B cell (primary cell): ENCODE measurements around the gene TMEM250. TPM values are rescaled to one million over a fixed set of nuclear protein-coding genes. Genes with fewer than 3 reads are reported as not detected.

Experiments
- ATAC-seq: fragments of 200-7000 bp; cut with Tn5 transposase; one replicate; pipeline ENCODE4 v1.10.0; 2021; ENCODE audit warnings: low read depth, mild to moderate bottlenecking, moderate number of reproducible peaks, moderate library complexity
- CTCF ChIA-PET: fragments of 350-600 bp; sonication (Branson Sonifier 250); formaldehyde crosslinking; loops from one replicate; lab custom pipeline; 2021; ENCODE audit warnings: antibody characterized with exemption, inconsistent platforms; lab: Charles Lee
- POLR2A ChIA-PET: fragments of 350-600 bp; sonication (Branson Sonifier 250); formaldehyde crosslinking; loops from one replicate; lab custom pipeline; 2021; ENCODE audit warnings: antibody characterized with exemption; lab: Charles Lee
- DNase-seq: peaks from one replicate; pipeline ENCODE4 v3.0.0; 2013
- H2AFZ ChIP-seq: 2 replicates; pipeline ENCODE4 v1.6.1; 2012; ENCODE audit warnings: mild to moderate bottlenecking, low read depth, low read length; ENCODE audit not compliant: insufficient read depth, poor library complexity, severe bottlenecking
- H3K27ac ChIP-seq, 2 donors: 1 replicate in 1 of 2; 2 replicates in 1 of 2; pipeline ENCODE4 v1.5.1; 2012 to 2013; ENCODE audit warnings: low read length in 2 of 2, mild to moderate bottlenecking in 2 of 2, moderate library complexity in 1 of 2
- H3K27me3 ChIP-seq, 4 experiments: fragments of 200-600 bp in 1 of 4; sonication (generic) in 1 of 4; replicated peaks in 1 of 4; 1 replicate in 2 of 4; 2 replicates in 2 of 4; pipeline versions ENCODE4 v1.6.1 to v1.7.0; 2013 to 2016; ENCODE audit warnings: low read length in 3 of 4, mild to moderate bottlenecking in 2 of 4, mixed read lengths in 1 of 4, moderate library complexity in 1 of 4; ENCODE audit not compliant: insufficient read depth in 4 of 4, control insufficient read depth in 3 of 4; ENCODE audit errors: control extremely low read depth in 1 of 4
- H3K36me3 ChIP-seq, 2 experiments: replicated peaks in 1 of 2; 1 replicate in 1 of 2; 2 replicates in 1 of 2; pipeline versions ENCODE4 v1.6.1 to v1.7.1; 2013; ENCODE audit warnings: low read length in 1 of 2; ENCODE audit not compliant: insufficient read depth in 2 of 2, control insufficient read depth in 1 of 2; ENCODE audit errors: control extremely low read depth in 1 of 2, extremely low read depth in 1 of 2
- H3K4me1 ChIP-seq, 2 donors: fragments of 200-600 bp in 1 of 2; sonication (generic) in 1 of 2; 1 replicate in 1 of 2; 2 replicates in 1 of 2; pipeline versions ENCODE4 v1.5.1 to v1.6.1; 2013 to 2017; ENCODE audit warnings: low read length in 2 of 2; ENCODE audit not compliant: control insufficient read depth in 2 of 2, insufficient read depth in 2 of 2
- H3K4me2 ChIP-seq: replicated peaks from 2 replicates; pipeline ENCODE3; 2012; ENCODE audit warnings: mild to moderate bottlenecking, low read depth, low read length; ENCODE audit not compliant: poor library complexity, severe bottlenecking
- H3K4me3 ChIP-seq, 5 experiments: fragments of 200-600 bp in 1 of 5; sonication (generic) in 1 of 5; 1 replicate in 3 of 5; 2 replicates in 2 of 5; pipeline versions ENCODE4 v1.5.1 to v1.7.0; 2011 to 2016; ENCODE audit warnings: low read length in 4 of 5, mild to moderate bottlenecking in 4 of 5, low read depth in 2 of 5, control low read depth in 1 of 5, moderate library complexity in 1 of 5; ENCODE audit not compliant: insufficient read depth in 1 of 5; ENCODE audit errors: control extremely low read depth in 1 of 5, extremely low read depth in 1 of 5
- H3K79me2 ChIP-seq: fragments of 200-600 bp; sonication (generic); one replicate; pipeline ENCODE4 v1.6.0; 2016; ENCODE audit warnings: low read length; ENCODE audit not compliant: control insufficient read depth, insufficient read depth
- H3K9ac ChIP-seq: fragments of 200-600 bp; sonication (generic); 2 replicates; pipeline ENCODE4 v1.6.1; 2017; ENCODE audit warnings: mild to moderate bottlenecking, low read length, moderate library complexity
- H3K9me3 ChIP-seq, 3 donors: one replicate each; pipeline versions ENCODE4 v1.6.1 to v1.7.1; 2013; ENCODE audit warnings: low read length in 2 of 3; ENCODE audit not compliant: control insufficient read depth in 2 of 3, insufficient read depth in 1 of 3; ENCODE audit errors: control extremely low read depth in 1 of 3
- H4K20me1 ChIP-seq: 2 replicates; pipeline ENCODE4 v1.6.0; 2012; ENCODE audit warnings: mild to moderate bottlenecking, low read length; ENCODE audit not compliant: insufficient read depth, control insufficient read depth, poor library complexity, severe bottlenecking
- H3K27ac Mint-ChIP-seq: one replicate; pipeline ENCODE4 v1.8.0; 2021; ENCODE audit warnings: mixed read lengths
- H3K27me3 Mint-ChIP-seq: one replicate; pipeline ENCODE4 v1.8.0; 2021; ENCODE audit warnings: mixed read lengths
- H3K4me1 Mint-ChIP-seq: one replicate; pipeline ENCODE4 v1.8.0; 2021; ENCODE audit warnings: mixed read lengths
- H3K4me3 Mint-ChIP-seq: one replicate; pipeline ENCODE4 v1.8.0; 2021; ENCODE audit warnings: mixed read lengths
- H3K9me3 Mint-ChIP-seq: one replicate; pipeline ENCODE4 v1.8.0; 2022; ENCODE audit warnings: mixed read lengths; ENCODE audit not compliant: insufficient read depth
- EZH2 ChIP-seq: IDR thresholded peaks from 2 replicates; pipeline ENCODE4 v1.6.1; 2012; ENCODE audit warnings: borderline replicate concordance, low read depth, mild to moderate bottlenecking, moderate library complexity, low read length; ENCODE audit not compliant: insufficient read depth, poor library complexity, severe bottlenecking
- WGBS: methylation state at CpG from one replicate; pipeline ENCODE4 v1.1.5; 2013; ENCODE audit warnings: missing lambda C conversion rate; ENCODE audit not compliant: insufficient coverage; 5-methylcytosine and 5-hydroxymethylcytosine counted together
- intact Hi-C: fragments of 100-400 bp; cut with micrococcal nuclease; formaldehyde crosslinking; loops from one replicate; pipeline ENCODE4 v1.10.0; 2022
- polyA plus RNA-seq: library from polyadenylated mRNA; depleted of rRNA; stranded (reverse); fragments of >200 nt; gene quantifications from 2 replicates; pipeline ENCODE4 v1.2.3, GENCODE V29; 2012
- total RNA-seq, 2 donors: library from RNA; stranded (reverse); fragments of 120-200 nt in 1 of 2; gene quantifications; 1 replicate in 1 of 2; 2 replicates in 1 of 2; pipeline versions ENCODE4 v1.2.3 to v1.2.4, GENCODE V29; 2013 to 2022
- TF ChIP-seq, protein P1 (sequence below): fragments of 200-600 bp; IDR thresholded peaks from one replicate; pipeline ENCODE4 v1.8.0; 2022; ENCODE audit warnings: antibody characterized with exemption, mild to moderate bottlenecking

The TMEM250 gene
- total and polyA plus RNA-seq, 2 donors (not counting 1 experiment from before 2014, with no cell fraction given), result 11.1 to 29.6 TPM

DNA sequence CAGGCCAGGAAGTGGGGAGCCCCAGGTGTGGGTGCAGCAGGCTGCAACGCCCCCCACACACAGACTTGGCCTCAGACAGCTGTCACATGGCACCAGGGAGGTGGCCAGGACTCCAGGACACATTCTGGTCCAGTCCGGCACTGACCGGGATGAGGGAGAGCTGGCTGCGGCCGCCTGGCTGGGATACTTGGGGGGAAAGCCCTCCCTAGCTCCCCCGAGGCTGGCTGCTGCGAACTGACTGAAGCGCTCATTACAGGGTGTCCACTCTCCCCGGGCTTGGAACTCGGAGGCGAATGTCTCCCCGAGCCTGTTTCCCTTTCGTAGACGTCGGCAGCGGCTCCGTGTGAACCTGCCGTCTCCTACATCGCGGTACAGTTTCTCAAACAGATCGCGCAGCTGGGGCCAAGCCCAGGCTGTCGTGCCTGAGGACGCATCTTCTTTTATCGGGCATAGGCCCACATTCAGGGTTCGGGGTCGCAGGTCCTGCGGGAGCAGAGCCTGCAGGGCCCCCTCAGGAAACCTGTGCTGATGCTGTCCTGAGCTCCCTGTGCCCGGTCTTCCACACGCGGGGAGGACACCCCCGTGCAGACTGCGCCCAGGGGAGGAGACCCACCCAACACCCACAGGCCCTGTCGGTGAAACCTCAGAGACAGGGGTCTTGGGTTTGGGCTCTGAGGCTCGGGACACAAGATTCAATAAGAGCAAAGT lies 43.4 kb downstream of the TMEM250 start:
- Histone ChIP-seq H3K27me3 (peaks cover 0 to 13% (median 0%) of the 10 kb centered on the region in 4 experiments), H3K9me3 (no peaks in the 10 kb centered on the region), H3K4me2 (peak overlapping the region; percentile 53), H2AFZ (peak overlapping the region; percentile 54), H3K27ac (no peak overlapping the region), H3K9ac (no peak overlapping the region), H3K36me3 (no peaks in the 10 kb centered on the region), H3K4me3 (no peak overlapping the region), H4K20me1 (no peaks in the 10 kb centered on the region), H3K79me2 (no peaks in the 10 kb centered on the region), H3K4me1 (peaks cover 10 to 15% of the 10 kb centered on the region in 2 donors)
- no peak overlapping the region for H3K27ac Mint-ChIP-seq
- DNase-seq (no peak), ATAC-seq (no peak)
- 72% methylated on average over 34 of the region's 35 CpGs for WGBS
- H3K4me3 Mint-ChIP-seq, result peak overlapping the region; percentile 66
- ChIA-PET POLR2A (no interaction called here), CTCF (no interaction called here)
- H3K27me3 Mint-ChIP-seq, result peaks cover 9% of the 10 kb centered on the region
- H3K4me1 Mint-ChIP-seq, result peaks cover 12% of the 10 kb centered on the region
- TF ChIP-seq, protein P1, sequence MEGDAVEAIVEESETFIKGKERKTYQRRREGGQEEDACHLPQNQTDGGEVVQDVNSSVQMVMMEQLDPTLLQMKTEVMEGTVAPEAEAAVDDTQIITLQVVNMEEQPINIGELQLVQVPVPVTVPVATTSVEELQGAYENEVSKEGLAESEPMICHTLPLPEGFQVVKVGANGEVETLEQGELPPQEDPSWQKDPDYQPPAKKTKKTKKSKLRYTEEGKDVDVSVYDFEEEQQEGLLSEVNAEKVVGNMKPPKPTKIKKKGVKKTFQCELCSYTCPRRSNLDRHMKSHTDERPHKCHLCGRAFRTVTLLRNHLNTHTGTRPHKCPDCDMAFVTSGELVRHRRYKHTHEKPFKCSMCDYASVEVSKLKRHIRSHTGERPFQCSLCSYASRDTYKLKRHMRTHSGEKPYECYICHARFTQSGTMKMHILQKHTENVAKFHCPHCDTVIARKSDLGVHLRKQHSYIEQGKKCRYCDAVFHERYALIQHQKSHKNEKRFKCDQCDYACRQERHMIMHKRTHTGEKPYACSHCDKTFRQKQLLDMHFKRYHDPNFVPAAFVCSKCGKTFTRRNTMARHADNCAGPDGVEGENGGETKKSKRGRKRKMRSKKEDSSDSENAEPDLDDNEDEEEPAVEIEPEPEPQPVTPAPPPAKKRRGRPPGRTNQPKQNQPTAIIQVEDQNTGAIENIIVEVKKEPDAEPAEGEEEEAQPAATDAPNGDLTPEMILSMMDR, result no peak
- TF ChIP-seq EZH2, result no peak
- intact Hi-C loops, result no loop called here
- H3K9me3 Mint-ChIP-seq, result no peaks in the 10 kb centered on the region

DNA sequence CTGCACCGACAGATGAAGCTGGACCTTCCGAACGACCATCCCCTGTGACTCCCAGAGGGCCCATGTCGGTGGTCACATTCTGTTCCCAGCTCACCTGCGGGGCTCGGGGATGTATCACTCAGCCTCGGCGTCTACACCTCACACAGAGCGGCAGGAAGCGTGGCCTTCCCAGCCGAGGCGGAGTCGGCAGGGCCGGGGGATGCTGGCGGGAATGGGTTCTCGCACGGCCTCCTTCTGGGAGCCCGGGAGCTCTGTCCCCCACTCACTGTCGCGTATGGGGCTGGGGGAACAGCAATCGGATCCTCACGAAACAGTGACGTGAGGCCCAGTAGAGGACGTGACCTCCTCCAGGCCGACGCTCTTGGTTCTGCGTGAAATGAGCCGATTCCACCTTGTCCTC lies 44.0 kb downstream of the TMEM250 start:
- Histone ChIP-seq H3K79me2 (no peaks in the 10 kb centered on the region), H3K4me2 (no peak overlapping the region), H3K9ac (no peak overlapping the region), H3K9me3 (no peaks in the 10 kb centered on the region), H3K4me1 (peaks cover 10 to 15% of the 10 kb centered on the region in 2 donors), H2AFZ (no peak overlapping the region), H4K20me1 (no peaks in the 10 kb centered on the region), H3K36me3 (no peaks in the 10 kb centered on the region), H3K4me3 (no peak overlapping the region), H3K27ac (no peak overlapping the region), H3K27me3 (peaks cover 0 to 13% (median 0%) of the 10 kb centered on the region in 4 experiments)
- no peak for TF ChIP-seq EZH2
- TF ChIP-seq, protein P1, result no peak
- ATAC-seq (no peak), DNase-seq (no peak)
- H3K9me3 Mint-ChIP-seq, result no peaks in the 10 kb centered on the region
- ChIA-PET CTCF (no interaction called here), POLR2A (no interaction called here)
- no peak overlapping the region for H3K4me3 Mint-ChIP-seq
- intact Hi-C loops, result no loop called here
- peaks cover 12% of the 10 kb centered on the region for H3K4me1 Mint-ChIP-seq
- H3K27me3 Mint-ChIP-seq, result peaks cover 13% of the 10 kb centered on the region
- H3K27ac Mint-ChIP-seq, result no peak overlapping the region
- 97% methylated on average over 28 of the region's 28 CpGs for WGBS

Other genes with a start within 250 kb of the TMEM250 start
- gene CAMSAP1, start 211.3 kb downstream of the TMEM250 start, total RNA-seq, result 31.0 and 31.6 TPM in 2 replicates
- gene CAMSAP1, start 211.3 kb downstream of the TMEM250 start, polyA plus RNA-seq, result 5.6 and 6.6 TPM in 2 replicates
- gene UBAC1, start 157.5 kb downstream of the TMEM250 start, total RNA-seq, result 30.8 and 32.4 TPM in 2 replicates
- 23.3 and 31.1 TPM in 2 replicates for gene UBAC1, start 157.5 kb downstream of the TMEM250 start, polyA plus RNA-seq
- gene NACC2, start 23.6 kb downstream of the TMEM250 start, total RNA-seq, result 1.9 and 2.2 TPM in 2 replicates
- 0.34 and 0.48 TPM in 2 replicates for gene NACC2, start 23.6 kb downstream of the TMEM250 start, polyA plus RNA-seq
- gene LHX3, start 86.3 kb upstream of the TMEM250 start, total RNA-seq, result 0.19 and 0.30 TPM in 2 replicates
- gene LHX3, start 86.3 kb upstream of the TMEM250 start, polyA plus RNA-seq, result 0.07 TPM in 2 replicates
- gene QSOX2, start 126.9 kb upstream of the TMEM250 start, total RNA-seq, result 139 and 141 TPM in 2 replicates
- gene QSOX2, start 126.9 kb upstream of the TMEM250 start, polyA plus RNA-seq, result 62.9 and 85.0 TPM in 2 replicates
- 7.6 and 8.2 TPM in 2 replicates for gene CCDC187, start 185.2 kb upstream of the TMEM250 start, total RNA-seq
- 1.5 and 3.1 TPM in 2 replicates for gene CCDC187, start 185.2 kb upstream of the TMEM250 start, polyA plus RNA-seq
- 6.3 and 6.8 TPM in 2 replicates for gene GPSM1, start 208.7 kb upstream of the TMEM250 start, total RNA-seq
- 2.4 and 6.2 TPM in 2 replicates for gene GPSM1, start 208.7 kb upstream of the TMEM250 start, polyA plus RNA-seq
- 23.0 and 25.4 TPM in 2 replicates for gene DNLZ, start 244.9 kb upstream of the TMEM250 start, total RNA-seq
- gene DNLZ, start 244.9 kb upstream of the TMEM250 start, polyA plus RNA-seq, result 39.9 and 42.0 TPM in 2 replicates